SH-SY5Y (cell line): ENCODE data around the gene SLC25A26.

Experiments used
- GATA2 ChIP-seq: IDR thresholded peaks from 2 replicates; pipeline ENCODE4 v1.6.1; 2011; ENCODE audit warnings: mild to moderate bottlenecking, low read depth, low read length
- GATA3 ChIP-seq: IDR thresholded peaks from 2 replicates; pipeline ENCODE4 v1.6.1; 2011; ENCODE audit warnings: low read depth, mild to moderate bottlenecking, low read length, moderate library complexity

DNA sequence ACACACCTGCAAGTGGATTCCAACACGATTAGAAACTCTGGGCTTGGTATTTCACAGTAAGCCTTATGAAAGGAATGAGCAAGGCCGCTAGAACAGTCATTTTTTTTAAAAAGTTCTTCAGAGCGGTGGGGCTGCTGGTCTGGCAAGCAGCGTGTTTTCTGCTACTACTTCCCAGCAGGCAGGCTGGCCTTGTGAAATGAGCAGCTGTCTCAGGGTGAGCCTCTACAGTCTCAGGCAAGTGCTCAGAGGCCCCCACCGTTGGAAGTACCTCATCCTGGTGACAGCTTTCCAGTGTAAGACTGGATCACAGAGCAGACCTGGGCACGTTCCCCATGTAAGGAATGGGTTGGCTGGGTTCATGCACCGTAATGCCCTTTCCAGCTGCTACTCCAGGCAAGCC lies 160.8 kb downstream of the SLC25A26 start:
- TF ChIP-seq GATA3: no peak
- TF ChIP-seq GATA2: no peak
